AG10803 (cell line): ENCODE data around the gene ENTPD6.

Source experiments
- DNase-seq: peaks from one replicate; pipeline ENCODE4 v3.0.0; 2010; ENCODE audit warnings: low read depth
- H3K4me3 ChIP-seq: 2 replicates; pipeline ENCODE4 v1.5.1; 2011; ENCODE audit warnings: mild to moderate bottlenecking, low read length, control low read depth
- CTCF ChIP-seq: conservative IDR thresholded peaks from 2 replicates; pipeline ENCODE4 v1.5.1; 2011; ENCODE audit warnings: mild to moderate bottlenecking, low read length, control low read depth, inconsistent platforms

ENTPD6 gene

DNA sequence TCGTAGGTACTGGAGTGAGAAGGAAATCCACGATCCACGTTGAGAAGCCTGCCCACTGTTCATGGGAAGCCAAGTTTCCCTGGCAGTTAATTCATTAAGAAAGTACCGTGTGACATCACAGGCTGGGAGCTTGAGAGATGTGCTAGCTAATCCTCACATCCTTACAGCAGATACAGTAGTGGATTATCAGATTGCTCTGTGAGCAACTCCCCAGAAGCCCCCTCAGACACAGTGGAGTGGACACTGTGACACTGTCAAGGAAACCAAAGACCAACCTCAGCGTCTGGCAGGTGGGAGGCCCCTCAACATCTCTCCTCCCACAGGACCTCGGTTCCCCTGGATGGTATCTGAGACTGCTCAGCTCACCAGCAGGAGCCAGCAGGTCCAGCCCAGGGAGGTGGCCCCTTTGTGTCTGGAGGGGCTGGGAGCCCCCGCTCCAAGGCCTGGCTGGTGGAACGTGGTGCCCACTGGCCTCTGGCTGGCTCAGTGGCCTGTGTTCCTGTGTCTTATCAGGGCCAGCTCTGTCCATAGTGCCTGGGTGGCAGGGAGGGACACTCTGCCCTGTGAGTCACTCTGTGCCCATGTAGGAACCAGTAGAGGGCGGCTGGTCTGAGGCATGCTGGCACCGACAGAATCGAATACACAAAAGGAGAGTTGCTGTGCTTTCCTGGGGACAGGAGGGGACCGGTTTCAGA is 59.6 kb downstream of the ENTPD6 start:
- no peak for DNase-seq
- TF ChIP-seq CTCF: no peak
- no peak overlapping the region for H3K4me3 ChIP-seq

GRCh38 chr20:25256226-25256859 is 60.8 kb downstream of the ENTPD6 start:
- TF ChIP-seq CTCF: no peak
- peak; percentile 56 for DNase-seq
- H3K4me3 ChIP-seq: no peak overlapping the region

GRCh38 chr20:25257130-25257529 is 61.6 kb downstream of the ENTPD6 start:
- no peak overlapping the region for H3K4me3 ChIP-seq
- DNase-seq: no peak
- TF ChIP-seq CTCF: no peak

DNA sequence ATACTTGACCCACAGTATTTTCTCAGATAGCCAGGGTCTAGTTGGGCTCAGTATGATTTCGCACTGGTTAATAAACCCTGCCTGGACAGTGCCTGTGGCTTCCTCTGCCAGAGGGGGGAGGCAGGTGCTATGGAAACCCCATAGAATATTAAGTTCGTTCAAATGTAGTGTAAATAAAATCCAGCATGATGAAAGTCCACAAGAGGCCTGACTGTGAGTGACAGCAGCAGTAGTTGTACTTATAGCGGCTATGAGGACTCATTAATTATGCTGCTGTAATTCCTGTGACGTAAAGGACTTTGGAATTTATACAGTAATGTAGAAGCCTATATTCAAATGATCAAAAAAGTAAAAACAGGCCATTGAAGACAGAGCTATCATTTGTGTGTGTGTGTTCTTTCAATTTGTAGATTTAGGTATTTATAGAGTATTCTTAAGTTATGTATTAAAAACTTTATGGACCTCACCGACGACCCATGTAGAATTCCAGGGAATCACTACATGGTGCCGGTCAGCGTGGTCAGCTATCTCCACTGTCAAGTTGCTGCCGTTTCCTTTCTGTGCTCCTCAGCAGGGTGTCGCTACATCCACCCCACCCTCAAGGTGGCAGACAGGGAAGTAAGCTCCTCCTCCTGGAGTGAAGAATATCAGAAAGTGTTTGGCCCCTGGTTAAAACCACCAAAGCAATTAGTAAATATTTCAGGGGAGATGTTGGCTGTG is 62.4 kb downstream of the ENTPD6 start:
- H3K4me3 ChIP-seq: no peak overlapping the region
- TF ChIP-seq CTCF: no peak
- DNase-seq: no peak

- no peak for TF ChIP-seq CTCF
- H3K4me3 ChIP-seq: no peak overlapping the region
- no peak for DNase-seq
These were observed 62.9 kb downstream of the ENTPD6 start for GRCh38 chr20:25258476-25258805.

DNA sequence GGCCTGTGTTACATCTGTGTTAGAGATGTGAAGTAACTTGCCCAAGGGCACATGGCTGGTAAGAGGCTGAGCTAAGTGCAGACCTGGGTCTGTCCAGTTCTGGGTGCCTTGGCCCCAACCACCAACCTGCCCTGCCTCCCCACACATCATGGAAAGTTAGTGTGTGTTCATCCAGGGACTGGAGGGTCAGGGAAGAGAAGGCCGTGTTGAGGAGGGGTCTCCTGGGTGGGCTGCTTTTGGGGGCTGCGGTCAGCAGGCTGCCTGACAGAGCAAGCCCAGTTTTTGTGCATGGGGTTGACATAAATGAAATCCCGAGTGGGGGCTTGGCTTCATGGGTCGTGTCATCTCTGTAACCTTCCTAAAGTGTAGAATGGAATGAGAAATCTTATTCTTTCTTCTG is 63.3 kb downstream of the ENTPD6 start:
- no peak for TF ChIP-seq CTCF
- H3K4me3 ChIP-seq: no peak overlapping the region
- no peak for DNase-seq

- no peak for TF ChIP-seq CTCF
- DNase-seq: no peak
- H3K4me3 ChIP-seq: no peak overlapping the region
These were observed 63.8 kb downstream of the ENTPD6 start for GRCh38 chr20:25259358-25259757.
